ENCODE measurements around the gene TBC1D4.

- TF ChIP-seq USF1 (IDR thresholded peaks at IDR 0.05; ENCODE audit: borderline replicate concordance, low read depth): no peak
- no peak for TF ChIP-seq CTCF (IDR thresholded peaks at IDR 0.05)
- no peak for TF ChIP-seq POLR2AphosphoS5 (IDR thresholded peaks at IDR 0.05; ENCODE audit: low read depth, low read length)
- TF ChIP-seq RAD21 (IDR thresholded peaks at IDR 0.05; ENCODE audit: low read length): no peak
These were observed 245.2 kb downstream of the TBC1D4 start for GRCh38 chr13:75236774-75237173.

Data from SK-N-SH (cell line).